GM18870 (cell line): Measurements from ENCODE around the gene SDCCAG8.
"Not testable (repeated sequence)": the region's sequence is repeated elsewhere in the genome, so short reads cannot be mapped to it uniquely, and the experiment has no call there.

ENCODE experiments used
- ATAC-seq: cut with Tn5 transposase; IDR thresholded peaks from one replicate; pipeline ENCODE4 v1.9.1; 2021; ENCODE audit warnings: moderate library complexity; ENCODE audit not compliant: unreplicated experiment

Gene SDCCAG8

DNA sequence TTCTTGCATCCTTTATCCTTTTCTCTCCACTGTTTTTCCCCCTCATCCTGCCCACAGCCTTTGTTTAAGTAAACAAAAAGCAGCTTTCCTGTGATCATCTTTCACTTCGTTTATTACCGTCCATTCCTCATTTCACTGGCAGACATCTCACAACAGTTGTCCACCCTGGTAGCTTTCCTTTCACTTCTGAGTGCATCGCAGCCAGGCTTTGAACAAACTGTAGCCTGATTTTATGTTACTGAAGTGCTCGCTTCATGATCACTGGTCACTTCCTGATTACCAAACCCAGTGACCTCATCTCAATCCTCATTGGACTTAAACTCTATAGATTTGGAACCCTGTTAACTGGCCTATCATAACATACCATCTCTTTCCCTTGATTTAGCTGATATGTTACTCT lies 67.7 kb downstream of the SDCCAG8 start:
- no peak for ATAC-seq

DNA sequence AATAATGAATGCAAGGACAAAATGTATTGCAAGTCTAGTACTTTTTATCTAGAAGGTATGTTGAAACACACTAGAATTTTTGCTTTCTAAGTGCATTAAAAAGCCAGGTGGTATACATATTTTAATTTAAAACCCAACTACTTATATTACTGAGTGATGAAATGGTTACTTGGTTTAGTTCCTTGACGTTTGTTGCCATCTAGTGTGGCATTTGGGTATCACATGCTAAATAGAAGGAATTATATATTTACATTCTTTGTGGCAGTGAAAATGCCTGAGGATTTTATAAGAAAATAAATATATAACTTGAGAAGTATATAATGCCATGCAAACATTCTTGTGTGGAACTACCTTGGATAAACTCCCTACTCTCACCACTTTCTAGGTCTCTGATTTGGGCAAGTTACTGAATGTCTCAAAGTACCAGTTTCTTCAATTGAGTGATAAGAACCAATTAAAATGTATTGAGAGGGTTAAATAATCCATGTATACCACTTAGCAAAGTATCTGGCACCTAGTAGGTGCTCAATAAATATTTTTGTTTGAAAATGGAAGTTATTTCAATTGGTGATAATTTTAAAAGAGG lies 69.6 kb downstream of the SDCCAG8 start:
- ATAC-seq = peak; percentile 61

DNA sequence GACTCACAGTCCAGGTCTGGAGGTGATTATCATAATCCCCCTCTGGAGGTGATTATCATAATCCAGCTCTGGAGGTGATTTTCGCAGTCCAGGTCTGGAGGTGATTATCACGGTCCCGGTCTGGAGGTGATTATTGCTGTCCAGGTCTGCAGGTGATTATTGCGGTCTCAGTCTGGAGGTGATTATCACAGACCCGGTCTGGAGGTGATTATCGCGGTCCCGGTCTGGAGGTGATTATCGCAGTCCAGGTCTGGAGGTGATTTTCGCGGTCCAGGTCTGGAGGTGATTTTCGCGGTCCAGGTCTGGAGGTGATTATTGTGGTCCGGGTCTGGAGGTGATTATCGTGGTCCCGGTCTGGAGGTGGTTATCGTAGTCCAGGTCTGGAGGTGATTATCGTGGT lies 76.6 kb downstream of the SDCCAG8 start:
- ATAC-seq = no peak

DNA sequence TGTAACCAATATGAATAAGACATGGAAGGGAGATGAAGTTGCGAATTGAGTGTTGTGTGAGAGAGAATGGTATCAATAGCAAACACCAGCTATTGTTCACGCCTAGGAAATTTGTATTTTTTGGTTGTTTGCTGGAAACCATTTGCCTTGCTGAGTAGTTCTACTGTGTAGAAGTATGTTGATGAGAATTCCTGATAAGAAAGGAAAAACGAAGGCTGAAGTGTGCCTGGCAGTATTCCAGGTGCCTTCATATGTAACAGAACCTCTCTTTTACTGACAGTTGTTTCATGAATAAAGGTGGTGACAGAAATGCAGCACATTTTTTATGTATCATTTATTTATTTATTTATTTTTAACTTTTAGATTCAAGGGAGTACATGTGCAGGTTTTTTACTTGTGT lies 79.5 kb downstream of the SDCCAG8 start:
- ATAC-seq = no peak

DNA sequence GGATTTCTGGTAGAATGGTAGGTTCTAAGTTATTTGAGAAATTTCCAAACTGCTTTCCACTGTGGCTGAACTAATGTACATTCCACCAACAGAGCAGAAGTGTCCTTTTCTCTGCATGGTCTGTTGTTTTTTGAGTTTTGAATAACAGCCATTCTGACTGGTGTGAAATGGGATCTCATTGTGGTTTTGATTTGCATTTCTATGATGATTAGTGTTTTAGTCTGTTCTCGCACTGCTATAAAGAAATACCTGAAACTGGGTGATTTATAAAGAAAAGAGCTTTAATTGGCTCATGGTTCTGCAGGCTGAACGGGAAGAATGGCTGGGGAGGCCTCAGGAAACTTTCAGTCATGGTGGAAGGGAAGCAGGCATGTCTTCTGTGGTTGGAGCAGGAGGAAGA lies 80.3 kb downstream of the SDCCAG8 start:
- ATAC-seq = no peak

DNA sequence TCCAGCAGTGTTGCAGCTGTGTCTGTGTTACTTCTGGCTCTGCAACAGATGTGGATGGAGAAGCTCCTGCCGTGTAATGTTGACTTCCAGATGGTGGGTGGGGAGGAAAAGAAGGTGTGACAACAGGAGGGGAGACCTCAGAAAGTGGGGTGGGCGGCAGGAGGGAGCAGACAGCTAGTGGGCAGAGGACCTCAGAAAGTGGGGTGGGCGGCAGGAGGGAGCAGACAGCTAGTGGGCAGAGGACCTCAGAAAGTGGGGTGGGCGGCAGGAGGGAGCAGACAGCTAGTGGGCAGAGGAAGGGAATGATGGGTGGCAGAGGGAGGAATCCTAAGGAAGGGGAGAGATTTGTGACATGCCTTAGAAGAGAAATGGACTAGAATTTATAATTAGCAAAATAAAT lies 83.0 kb downstream of the SDCCAG8 start:
- not testable (repeated sequence) for ATAC-seq

DNA sequence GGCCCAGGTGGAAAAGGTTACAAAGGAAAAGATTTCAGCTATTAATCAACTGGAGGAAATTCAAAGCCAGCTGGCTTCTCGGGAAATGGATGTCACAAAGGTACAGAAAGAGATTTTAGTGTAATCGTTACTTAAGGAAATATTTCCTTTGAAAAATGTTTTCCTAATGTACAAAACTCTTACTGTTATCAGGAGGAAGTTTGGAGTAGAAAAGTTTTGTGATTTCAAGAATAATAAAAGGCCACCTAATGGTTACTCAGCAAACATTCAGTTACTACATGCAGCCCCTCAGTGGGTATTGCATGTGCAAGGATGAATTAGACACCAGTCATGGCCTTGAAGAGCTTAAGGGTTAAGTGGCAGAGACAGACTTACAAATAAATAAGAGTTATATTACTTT lies 85.2 kb downstream of the SDCCAG8 start:
- ATAC-seq = no peak

DNA sequence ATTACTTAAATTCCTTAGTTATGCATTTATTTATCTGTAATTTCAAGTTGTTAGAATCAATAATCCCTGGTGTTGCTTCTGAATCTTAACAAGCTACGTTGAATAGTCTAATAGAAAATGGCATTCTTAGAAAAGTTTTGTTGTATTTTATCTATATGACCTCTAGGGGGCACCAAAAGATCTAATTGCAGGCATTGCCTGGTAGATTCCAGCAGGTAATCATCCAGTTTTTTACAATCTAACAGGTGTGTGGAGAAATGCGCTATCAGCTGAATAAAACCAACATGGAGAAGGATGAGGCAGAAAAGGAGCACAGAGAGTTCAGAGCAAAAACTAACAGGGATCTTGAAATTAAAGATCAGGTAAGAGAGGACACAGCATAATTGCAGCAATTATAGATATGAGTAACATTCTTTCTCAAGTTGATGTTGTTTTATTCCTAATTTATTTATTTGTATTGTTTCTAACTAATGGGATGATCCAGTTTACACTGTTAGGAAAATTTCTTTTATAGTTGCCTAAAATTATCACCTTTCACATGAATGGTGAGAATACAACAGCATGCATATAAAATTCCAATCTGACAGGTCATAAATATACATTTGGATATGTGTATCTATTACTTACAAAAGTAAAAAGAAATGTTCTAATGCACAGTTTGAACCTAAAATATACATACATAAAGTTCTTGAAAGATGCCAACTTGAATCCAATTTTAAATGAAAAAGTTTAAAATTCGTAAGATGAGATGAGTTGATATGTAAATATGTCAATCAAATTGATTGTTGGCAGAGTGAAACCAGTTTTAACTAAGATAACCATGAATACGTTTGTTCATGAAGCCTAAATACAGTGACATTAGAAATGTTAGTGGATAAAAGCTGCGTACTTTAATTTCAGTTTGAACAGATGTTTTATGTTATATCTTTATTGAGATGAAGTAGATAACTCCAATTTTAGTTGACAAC lies 88.4 kb downstream of the SDCCAG8 start:
- no peak for ATAC-seq

DNA sequence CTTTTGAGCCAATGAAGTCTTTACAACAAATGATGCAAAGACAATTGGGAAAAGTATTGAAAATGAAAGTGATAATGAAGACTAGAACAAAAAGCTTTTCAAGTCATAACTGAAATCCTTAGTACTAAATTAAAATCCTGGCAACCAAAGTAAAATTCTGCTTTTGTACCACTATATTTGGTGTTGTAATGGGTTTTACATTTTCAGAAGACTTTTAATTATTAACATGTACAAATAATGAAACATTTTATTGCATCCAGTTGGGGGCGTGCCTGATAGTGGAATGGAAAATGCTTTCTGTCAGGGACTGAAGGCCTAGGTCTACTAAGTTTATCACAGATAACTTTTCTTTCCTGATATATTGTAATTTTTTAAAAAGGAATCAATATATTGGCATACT lies 89.4 kb downstream of the SDCCAG8 start:
- no peak for ATAC-seq

DNA sequence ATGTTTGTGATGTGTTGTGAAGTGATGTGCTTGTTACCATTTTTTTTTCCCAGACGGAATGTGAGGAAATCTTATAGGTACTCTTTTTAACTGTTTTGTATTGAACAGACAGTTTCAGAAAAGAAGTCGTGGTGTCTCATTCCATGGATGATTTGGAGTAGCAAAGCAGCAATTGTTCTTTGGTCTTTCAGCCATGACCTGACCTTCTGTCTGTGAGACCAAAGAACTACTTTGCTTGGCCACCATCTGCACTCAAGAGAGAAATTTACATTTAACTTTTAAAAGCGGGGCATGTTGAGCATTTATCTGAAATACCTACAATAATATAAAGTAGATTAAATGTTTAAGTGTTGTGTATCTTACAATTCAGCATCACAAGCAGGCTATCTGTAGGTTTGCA lies 90.2 kb downstream of the SDCCAG8 start:
- ATAC-seq = no peak

DNA sequence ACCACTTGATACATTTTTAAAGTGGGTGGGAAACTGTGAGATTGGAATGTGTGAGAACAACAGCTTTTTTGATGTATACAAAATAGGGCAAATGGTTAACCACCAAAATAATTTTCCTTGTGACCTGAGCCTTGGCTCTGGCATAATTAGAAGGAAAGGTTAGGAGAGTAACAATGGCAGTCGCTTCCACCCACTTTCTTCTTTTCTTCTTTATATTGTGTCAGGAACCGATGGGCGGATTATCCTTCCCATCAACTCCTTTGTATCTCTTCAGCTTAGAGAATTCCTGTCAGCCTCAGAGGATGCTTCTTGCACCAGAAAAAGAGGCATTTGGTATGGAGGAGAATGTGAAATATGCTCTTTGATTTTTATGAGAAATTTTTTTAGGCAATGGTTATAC lies 90.6 kb downstream of the SDCCAG8 start:
- no peak for ATAC-seq

DNA sequence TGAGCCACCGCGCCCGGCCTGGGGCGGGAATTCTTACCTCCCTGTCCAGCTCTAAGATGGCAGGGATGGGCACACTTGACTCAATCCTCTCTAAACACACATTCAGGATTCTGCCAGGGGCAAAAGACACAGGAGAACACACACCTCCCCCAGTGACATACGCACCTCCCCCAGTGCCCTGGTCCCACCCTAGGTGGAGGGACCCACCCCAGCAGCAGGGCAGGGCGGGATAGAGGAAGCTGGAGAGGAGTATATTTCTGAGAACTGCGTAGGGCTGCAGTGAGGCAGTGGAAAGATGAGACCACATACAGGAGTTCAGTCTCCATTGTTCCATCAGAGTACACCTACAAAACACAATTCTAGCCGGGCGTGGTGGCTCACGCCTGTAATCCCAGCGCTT lies 92.5 kb downstream of the SDCCAG8 start:
- no peak for ATAC-seq

DNA sequence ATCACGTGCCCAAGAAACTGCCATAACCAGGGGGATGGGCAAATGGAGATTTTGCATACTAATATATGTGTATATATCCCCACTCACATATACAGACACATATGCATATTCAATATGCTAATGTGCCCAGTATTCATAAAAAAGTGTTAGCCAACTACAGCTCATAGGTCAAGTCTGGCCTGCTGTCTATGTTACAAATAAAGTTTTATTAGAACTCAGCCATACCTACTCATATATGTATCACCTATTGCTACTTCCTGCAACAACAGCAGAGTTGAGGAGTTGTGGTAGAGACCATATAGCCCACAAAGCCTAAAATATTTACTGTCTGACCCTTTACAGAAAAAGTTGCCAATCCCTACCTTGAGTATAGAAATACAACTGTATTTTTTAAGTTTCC lies 93.3 kb downstream of the SDCCAG8 start:
- ATAC-seq = no peak

DNA sequence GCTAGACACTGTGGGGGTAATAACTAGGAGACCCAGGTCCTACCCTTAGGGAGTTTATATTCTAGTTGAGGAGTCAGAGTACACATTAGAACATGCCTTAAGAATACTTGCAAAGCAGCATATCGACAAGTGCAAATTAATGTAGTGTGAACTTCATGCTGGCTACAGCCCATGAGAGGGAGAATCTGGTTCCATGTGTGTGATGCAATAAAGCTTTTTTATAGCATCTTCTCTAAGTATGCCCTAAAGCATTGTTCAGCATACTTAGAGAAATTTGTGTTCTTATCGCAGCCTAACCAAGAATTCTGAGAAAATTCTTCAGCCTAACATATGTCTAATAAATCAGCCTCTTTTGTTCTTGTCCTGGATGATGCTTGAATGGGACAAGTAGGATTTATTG lies 95.5 kb downstream of the SDCCAG8 start:
- ATAC-seq = no peak

DNA sequence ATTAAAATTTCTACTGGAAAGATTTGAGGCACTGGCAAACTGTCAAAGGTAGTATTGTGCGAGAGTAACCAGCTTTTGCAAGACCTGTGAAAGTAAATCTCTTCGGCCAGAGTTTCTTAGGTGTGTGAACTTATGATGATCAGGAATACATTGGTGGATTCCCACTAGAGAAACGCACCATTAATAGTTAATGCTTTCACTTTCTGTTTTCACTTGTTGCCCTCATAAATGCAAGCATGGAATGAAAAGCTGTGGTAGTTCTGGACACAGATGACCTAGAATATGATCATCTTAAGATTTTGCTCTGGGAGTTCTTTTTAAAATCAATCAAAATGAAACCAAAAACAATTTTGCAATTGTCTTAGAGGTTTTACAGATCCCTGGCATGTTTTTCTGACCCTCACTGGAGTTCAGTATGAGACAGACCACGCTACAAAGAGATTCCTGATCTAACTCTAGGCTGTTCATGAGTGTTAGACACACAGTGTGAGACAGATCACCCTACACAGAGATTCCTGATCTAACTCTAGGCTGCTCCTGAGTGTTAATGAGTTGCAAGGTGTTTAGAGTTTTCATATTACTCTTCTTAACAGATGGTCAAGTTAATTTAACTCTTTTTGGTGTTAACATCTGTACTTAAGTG lies 98.8 kb downstream of the SDCCAG8 start:
- peak; percentile 85 for ATAC-seq

DNA sequence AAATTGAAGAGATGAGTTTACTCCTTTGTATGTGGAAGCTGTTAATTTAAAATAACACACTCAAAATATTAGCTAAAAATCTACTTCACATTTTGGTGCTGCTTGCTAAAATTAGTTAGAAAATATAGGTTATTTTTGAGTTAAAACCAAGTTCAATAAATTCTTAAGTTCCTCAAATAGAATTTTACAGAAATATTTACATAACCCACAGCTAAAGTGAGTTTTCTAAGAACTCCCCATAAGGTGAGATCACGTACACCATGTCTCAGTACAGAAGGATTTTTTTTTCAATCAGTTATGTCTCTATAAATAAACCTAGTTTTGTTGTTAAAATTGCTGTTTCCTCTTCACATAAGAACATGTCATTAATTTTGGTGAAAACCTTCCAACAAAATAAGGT lies 108.0 kb downstream of the SDCCAG8 start:
- no peak for ATAC-seq

DNA sequence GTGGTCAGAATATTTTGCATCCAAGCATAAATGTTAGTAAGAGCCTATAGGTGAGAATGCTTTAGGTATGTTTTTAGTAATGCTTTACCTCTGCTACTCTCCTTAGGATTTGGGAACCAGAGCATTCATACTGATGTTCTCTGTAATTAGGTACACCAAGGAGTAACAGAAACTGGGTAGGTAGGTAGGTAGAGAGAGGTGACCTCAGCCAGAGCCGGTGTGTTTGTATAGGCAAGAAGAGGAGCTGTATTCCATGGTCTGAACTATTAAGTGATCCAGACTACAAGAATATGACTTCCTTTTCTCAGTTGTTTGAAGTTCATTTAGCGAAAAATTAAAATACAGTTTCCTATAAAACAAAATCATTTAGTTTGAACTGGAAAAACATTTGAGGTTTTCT lies 108.5 kb downstream of the SDCCAG8 start:
- no peak for ATAC-seq

DNA sequence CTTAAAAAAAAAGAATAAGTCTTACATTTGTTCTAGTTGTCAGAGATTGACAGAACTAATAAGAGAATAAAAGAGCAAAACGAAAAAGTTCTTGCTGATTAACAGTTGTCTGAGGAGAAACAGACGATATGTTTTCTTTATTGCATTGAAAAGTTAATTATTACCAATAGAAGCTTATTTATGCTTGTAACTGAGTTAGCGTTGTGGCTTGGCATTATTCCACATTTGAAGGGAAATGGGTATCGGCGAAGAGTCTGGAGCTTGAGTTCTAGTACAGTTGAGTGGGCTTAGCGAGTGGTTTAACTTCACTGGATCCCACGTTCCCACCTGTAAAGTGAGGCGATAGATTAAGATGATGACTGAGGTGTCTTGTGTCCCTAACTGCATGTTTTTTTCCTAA lies 109.0 kb downstream of the SDCCAG8 start:
- ATAC-seq = no peak

DNA sequence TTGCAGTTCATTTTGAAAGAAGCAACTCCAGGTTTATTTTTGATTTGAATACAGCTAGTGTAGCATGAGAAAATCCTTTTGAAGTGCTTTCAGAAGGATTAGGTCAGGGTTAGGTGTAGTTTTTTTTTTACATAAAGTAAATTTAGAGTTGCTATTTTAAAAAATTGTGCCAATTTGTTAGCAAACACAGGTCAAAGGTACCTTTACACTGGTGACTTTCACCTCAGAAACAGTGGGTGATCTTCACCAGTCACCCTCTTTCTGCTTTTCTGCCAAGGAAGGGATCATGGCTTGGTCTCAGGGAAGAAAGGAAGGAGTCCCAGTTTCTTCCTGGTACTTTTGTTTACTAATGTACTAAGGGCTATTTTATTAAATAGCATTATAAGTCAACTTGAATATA lies 111.5 kb downstream of the SDCCAG8 start:
- ATAC-seq = no peak

DNA sequence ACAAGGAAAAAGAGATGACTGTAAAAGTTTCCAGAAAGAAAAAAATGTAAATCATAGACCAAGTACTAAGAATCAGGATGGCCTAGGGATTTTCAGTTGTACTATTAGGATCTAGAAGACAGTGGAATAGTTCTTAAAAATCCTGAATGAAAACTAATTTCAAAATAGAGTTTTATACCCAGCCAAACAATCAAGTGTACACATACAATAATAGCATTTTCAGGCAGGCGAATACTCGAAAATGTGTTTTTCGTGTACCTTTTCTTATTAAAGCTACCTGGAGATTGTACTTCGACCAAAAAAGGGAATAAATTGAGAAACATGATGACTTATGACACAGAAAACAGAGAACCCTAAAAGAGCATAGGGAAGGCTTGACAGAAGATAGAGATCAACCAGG lies 118.6 kb downstream of the SDCCAG8 start:
- no peak for ATAC-seq

DNA sequence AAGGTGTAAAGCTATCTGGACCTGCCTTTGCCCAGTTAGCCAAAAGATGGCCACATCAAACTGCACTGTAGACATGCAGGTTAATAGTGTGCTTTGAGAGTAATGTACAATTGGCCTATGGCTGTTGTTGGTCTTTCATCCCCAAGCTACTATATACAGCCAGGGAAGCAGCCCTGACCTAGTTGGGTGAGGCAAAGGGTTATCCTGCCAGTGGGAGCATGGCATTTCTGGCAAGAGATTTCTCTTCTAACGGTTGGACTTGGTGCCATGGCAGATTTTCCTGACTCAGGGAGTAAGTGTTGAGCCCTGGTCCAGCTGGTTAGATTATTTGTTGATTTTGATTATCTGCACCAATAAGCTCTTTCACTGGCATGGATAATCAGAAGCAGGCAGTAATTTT lies 119.8 kb downstream of the SDCCAG8 start:
- no peak for ATAC-seq

DNA sequence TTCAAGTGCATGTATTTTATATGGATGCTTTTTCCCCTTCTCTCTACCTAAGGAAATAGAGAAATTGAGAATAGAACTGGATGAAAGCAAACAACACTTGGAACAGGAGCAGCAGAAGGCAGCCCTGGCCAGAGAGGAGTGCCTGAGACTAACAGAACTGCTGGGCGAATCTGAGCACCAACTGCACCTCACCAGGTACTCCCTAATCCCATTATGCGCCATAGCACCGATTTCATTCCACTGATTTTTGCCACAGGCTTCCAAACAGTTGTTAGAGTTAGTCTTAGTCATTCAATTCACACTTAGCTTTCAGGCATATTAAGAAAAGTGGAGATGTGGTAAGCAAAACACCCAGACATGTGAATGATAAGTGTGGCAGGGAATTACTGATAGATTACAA lies 122.8 kb downstream of the SDCCAG8 start:
- ATAC-seq = no peak
